ENCODE measurements around the gene PRR22.
"Not testable (repeated sequence)": the region's sequence is repeated elsewhere in the genome, so short reads cannot be mapped to it uniquely, and the experiment has no call there.

PRR22 gene

DNA sequence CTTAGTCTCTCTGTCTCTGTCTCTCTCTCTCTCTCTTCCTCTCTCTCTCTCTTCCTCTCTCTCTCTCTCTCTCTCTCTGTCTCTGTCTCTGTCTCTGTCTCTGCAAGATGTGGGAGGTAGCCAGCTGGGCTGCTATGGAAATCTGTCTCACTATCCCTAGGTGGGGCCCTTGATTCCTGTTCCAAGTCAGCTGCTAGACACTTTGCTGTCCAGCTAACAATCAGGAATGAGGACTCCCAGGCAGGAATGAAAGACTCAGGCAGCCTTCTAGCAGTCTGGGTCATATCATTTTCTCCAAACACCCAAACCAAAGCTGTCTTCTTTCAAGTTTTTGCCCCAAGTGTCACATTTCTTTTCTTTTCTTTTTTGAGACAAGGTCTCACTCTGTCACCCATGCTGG, 40.9 kb downstream of the PRR22 start:
- DNase-seq: no peak

GRCh38 chr19:5742051-5742450, 42.5 kb downstream of the PRR22 start:
- no peak for DNase-seq

DNA sequence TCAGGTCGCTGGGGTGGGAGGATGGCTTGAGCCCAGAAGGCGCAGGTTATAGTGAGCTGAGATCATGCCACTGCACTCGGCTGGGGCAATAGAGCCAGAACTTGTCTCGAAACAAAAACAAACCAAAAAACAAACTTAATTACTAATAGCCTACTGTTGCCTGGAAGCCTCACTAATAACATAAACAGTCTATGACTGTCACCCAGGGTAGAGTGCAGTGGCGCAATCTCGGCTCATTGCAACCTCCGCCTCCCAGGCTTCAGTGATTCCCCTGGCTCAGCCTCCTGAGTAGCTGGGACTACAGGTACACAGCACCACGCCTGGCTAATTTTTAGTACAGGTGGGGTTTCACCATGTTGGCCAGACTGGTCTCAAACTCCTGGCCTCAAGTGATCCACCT, 46.1 kb downstream of the PRR22 start:
- DNase-seq: no peak

GRCh38 chr19:5733172-5733571, 51.4 kb downstream of the PRR22 start:
- not testable (repeated sequence) for DNase-seq
